Neural cell (in vitro differentiated cells): ENCODE measurements around the gene SERPINE1.

ENCODE experiments used
- POLR2AphosphoS5 ChIP-seq: IDR thresholded peaks from 2 replicates; pipeline ENCODE4 v1.6.1; 2012
- RAD21 ChIP-seq: fragments of 450-650 bp; conservative IDR thresholded peaks from 2 replicates; pipeline ENCODE4 v1.6.1; 2014; ENCODE audit warnings: antibody characterized with exemption, mild to moderate bottlenecking, moderate library complexity
- TAF1 ChIP-seq: IDR thresholded peaks from 2 replicates; pipeline ENCODE4 v1.6.1; 2012; ENCODE audit warnings: low read depth
- TF ChIP-seq, protein P1 (sequence below): fragments of 450-650 bp; IDR thresholded peaks from 2 replicates; pipeline ENCODE4 v1.5.1; 2014; ENCODE audit warnings: antibody characterized with exemption, mild to moderate bottlenecking, moderate library complexity; ENCODE audit not compliant: poor library complexity, severe bottlenecking

DNA sequence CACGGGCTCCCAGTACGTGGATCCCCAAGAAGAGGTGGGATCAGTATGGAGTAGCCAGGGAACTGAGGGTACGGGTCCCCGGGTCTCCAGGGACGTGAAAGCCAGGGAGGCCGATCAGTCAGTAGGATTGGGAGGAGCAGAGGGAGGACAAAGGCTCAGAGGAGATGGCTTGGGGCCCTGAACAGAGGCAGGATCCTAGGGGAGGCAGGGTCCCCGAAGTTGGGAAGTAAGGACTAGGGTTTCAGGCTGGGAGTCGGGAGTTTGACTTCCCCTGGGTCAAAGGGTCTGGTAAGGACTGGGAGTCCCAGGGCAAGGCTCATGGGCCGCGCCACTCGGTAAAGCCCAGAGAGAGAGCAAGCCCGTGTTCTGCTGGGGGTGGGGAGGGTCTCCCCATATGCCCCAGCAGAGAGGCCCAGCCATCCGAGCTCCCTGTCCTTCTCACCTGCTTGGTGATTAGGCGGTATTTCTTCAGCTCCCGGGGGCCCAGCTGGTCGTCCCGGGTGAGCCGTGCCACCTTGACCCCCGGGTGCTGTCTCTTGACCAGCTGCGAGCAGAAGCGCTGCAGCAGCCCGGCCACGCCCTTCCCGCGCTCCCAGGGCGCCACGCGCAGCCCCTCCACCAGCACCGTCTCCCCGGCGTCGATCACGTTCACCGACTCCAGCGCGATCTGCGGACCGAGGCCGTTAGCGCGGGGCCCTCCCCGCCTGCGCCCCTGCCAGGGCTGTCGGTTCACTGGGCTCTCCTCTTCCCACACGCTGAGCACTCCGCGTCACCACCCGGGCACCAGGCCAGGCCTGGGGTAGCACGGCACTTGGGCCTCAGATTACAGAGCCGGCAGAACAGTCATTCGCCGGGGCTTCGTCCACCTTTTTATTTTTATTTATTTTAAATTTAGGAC is 46.2 kb downstream of the SERPINE1 start:
- TF ChIP-seq, protein P1, sequence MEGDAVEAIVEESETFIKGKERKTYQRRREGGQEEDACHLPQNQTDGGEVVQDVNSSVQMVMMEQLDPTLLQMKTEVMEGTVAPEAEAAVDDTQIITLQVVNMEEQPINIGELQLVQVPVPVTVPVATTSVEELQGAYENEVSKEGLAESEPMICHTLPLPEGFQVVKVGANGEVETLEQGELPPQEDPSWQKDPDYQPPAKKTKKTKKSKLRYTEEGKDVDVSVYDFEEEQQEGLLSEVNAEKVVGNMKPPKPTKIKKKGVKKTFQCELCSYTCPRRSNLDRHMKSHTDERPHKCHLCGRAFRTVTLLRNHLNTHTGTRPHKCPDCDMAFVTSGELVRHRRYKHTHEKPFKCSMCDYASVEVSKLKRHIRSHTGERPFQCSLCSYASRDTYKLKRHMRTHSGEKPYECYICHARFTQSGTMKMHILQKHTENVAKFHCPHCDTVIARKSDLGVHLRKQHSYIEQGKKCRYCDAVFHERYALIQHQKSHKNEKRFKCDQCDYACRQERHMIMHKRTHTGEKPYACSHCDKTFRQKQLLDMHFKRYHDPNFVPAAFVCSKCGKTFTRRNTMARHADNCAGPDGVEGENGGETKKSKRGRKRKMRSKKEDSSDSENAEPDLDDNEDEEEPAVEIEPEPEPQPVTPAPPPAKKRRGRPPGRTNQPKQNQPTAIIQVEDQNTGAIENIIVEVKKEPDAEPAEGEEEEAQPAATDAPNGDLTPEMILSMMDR = no peak
- TF ChIP-seq POLR2AphosphoS5 (no peak), RAD21 (no peak), TAF1 (no peak)
